ENCODE measurements around the gene UNKL. TPM values are rescaled to one million over a fixed set of nuclear protein-coding genes. Genes with fewer than 3 reads are reported as not detected.
A peak's percentile ranks its signal among the peaks of the same experiment; 100 is the strongest.

UNKL gene
- total and polyA plus RNA-seq, 2 donors (not counting 1 experiment from before 2014, with no cell fraction given), result 53.9 to 178 TPM

DNA sequence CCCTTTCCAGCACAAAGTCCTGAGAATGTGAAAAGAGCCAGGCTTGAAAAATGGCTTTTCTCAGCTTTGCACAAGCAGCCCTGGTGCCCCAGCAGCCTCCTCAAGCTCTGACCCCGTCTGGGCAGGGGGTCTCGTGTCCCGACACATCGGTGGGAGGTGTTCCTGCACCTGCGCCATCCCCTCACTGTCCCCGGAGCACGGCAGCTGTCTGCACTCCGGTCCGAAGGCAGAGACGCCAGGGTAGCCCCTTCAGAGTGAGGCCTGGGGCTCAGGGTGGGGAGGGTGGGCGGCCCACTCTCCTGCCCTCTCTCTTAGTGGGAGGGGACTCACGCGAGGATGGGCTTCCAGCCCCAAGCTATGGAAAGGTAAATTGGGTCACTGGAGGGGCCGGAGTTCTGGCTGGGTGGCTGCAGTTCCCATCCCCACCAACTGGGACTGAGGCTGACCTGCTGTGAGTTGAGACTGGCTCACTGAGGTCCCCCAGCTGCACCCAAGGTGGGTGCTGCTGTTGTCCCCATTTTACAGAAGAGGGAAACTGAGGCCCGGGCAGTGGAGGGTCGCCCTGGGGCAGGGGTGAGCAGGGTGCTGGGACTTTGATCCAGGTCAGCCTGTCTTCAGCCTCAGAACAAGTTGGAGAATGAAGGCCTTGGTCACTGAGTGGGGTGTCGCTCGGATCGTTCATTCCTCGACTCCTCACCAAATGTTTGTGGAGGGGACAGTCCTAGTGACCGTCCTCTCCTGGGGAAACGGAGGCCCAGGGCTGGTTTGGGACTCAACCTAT lies 83.4 kb downstream of the UNKL start:
- H3K27me3 Mint-ChIP-seq, result peaks cover 7% of the 10 kb centered on the region
- H3K4me2 ChIP-seq (replicated peaks; ENCODE audit: low read depth, low read length, poor library complexity, severe bottlenecking), result peak overlapping the region; percentile 97
- intact Hi-C loops (cut with micrococcal nuclease), result loop anchor here (1.0 kb wide), 1 partner anchor 22 kb away; the partner anchor contains the start of gene UBE2I
- H2AFZ ChIP-seq (ENCODE audit: insufficient read depth, low read depth, low read length, poor library complexity, severe bottlenecking), result no peak overlapping the region
- ATAC-seq (ENCODE audit: low read depth) (no peak), DNase-seq (no peak)
- H3K4me3 Mint-ChIP-seq, result peak overlapping the region; percentile 88
- no peak for TF ChIP-seq EZH2 (IDR thresholded peaks at IDR 0.05; ENCODE audit: borderline replicate concordance, insufficient read depth, low read depth, low read length, poor library complexity, severe bottlenecking)
- TF ChIP-seq, protein P1, sequence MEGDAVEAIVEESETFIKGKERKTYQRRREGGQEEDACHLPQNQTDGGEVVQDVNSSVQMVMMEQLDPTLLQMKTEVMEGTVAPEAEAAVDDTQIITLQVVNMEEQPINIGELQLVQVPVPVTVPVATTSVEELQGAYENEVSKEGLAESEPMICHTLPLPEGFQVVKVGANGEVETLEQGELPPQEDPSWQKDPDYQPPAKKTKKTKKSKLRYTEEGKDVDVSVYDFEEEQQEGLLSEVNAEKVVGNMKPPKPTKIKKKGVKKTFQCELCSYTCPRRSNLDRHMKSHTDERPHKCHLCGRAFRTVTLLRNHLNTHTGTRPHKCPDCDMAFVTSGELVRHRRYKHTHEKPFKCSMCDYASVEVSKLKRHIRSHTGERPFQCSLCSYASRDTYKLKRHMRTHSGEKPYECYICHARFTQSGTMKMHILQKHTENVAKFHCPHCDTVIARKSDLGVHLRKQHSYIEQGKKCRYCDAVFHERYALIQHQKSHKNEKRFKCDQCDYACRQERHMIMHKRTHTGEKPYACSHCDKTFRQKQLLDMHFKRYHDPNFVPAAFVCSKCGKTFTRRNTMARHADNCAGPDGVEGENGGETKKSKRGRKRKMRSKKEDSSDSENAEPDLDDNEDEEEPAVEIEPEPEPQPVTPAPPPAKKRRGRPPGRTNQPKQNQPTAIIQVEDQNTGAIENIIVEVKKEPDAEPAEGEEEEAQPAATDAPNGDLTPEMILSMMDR (IDR thresholded peaks at IDR 0.05), result no peak
- peaks cover 3% of the 10 kb centered on the region for H3K79me2 ChIP-seq (ENCODE audit: control insufficient read depth, insufficient read depth, low read length)
- H3K27me3 ChIP-seq (replicated peaks in 1 of 4; ENCODE audit: control extremely low read depth in 1 of 4, control insufficient read depth in 3 of 4, insufficient read depth in 4 of 4, low read length in 3 of 4), result peaks cover 0 to 47% (median 20%) of the 10 kb centered on the region in 4 experiments
- H3K4me1 Mint-ChIP-seq, result peaks cover 26% of the 10 kb centered on the region
- H3K27ac ChIP-seq (ENCODE audit: low read length in 2 of 2), result peak overlapping the region; percentile 90 to 91
- WGBS (ENCODE audit: insufficient coverage), result 60% methylated on average over 22 of the region's 22 CpGs
- H3K9ac ChIP-seq (ENCODE audit: low read length), result peak overlapping the region; percentile 76
- H3K36me3 ChIP-seq (replicated peaks in 1 of 2; ENCODE audit: control extremely low read depth in 1 of 2, control insufficient read depth in 1 of 2, extremely low read depth in 1 of 2, insufficient read depth in 2 of 2, low read length in 1 of 2), result no peaks in the 10 kb centered on the region
- peaks cover 48 to 71% of the 10 kb centered on the region in 2 donors for H3K4me1 ChIP-seq (ENCODE audit: control insufficient read depth in 2 of 2, insufficient read depth in 2 of 2, low read length in 2 of 2)
- peaks cover 0 to 25% (median 3%) of the 10 kb centered on the region in 3 donors for H3K9me3 ChIP-seq (ENCODE audit: control extremely low read depth in 1 of 3, control insufficient read depth in 2 of 3, insufficient read depth in 1 of 3, low read length in 2 of 3)
- H4K20me1 ChIP-seq (ENCODE audit: control insufficient read depth, insufficient read depth, low read length, poor library complexity, severe bottlenecking), result peaks cover 20% of the 10 kb centered on the region
- ChIA-PET CTCF (interaction anchor here (0.8 to 2.1 kb wide), 2 partner anchors 11 to 20 kb away, joined by 3 to 8 read pairs; partner anchors contain the start of genes GNPTG and TSR3), POLR2A (interaction anchor here (0.5 to 2.6 kb wide), 6 partner anchors 8 to 33 kb away, joined by 3 to 14 read pairs (median 8); partner anchors contain the start of gene UBE2I)
- peak overlapping the region; percentile 96 for H3K27ac Mint-ChIP-seq
- no peaks in the 10 kb centered on the region for H3K9me3 Mint-ChIP-seq (ENCODE audit: insufficient read depth)
- H3K4me3 ChIP-seq (ENCODE audit: control extremely low read depth in 1 of 5, extremely low read depth in 1 of 5, insufficient read depth in 1 of 5, low read depth in 2 of 5, low read length in 4 of 5), result peak overlapping the region; percentile 34 to 63 (median 48)

Measured in B cell (primary cell).